H9 (cell line): ENCODE results near the gene CENPB. TPM values are rescaled to one million over a fixed set of nuclear protein-coding genes. Genes with fewer than 3 reads are reported as not detected.

Experiments
- DNase-seq: peaks from one replicate; pipeline ENCODE4 v3.0.0-alpha.2; 2017
- H2AFZ ChIP-seq: one replicate; pipeline ENCODE4 v1.6.1; 2013; ENCODE audit warnings: mild to moderate bottlenecking, low read length, control low read depth, moderate library complexity
- H2AK5ac ChIP-seq: 2 replicates; pipeline ENCODE4 v1.6.1; 2013; ENCODE audit warnings: low read length, control low read depth, mixed read lengths; ENCODE audit not compliant: insufficient read length
- H2BK120ac ChIP-seq: one replicate; pipeline ENCODE4 v1.6.1; 2013; ENCODE audit warnings: low read depth, mild to moderate bottlenecking, low read length, control low read depth, inconsistent platforms; ENCODE audit not compliant: poor library complexity, severe bottlenecking
- H2BK12ac ChIP-seq: 2 replicates; pipeline ENCODE4 v1.6.1; 2013; ENCODE audit warnings: low read length, control low read depth, mixed read lengths, low read depth; ENCODE audit not compliant: insufficient read length
- H2BK15ac ChIP-seq: 2 replicates; pipeline ENCODE4 v1.6.1; 2013; ENCODE audit warnings: low read depth, low read length, control low read depth
- H2BK20ac ChIP-seq: one replicate; pipeline ENCODE4 v1.6.1; 2013; ENCODE audit warnings: low read depth, mild to moderate bottlenecking, low read length, control low read depth, inconsistent platforms; ENCODE audit not compliant: poor library complexity, severe bottlenecking
- H2BK5ac ChIP-seq: 2 replicates; pipeline ENCODE4 v1.6.1; 2013; ENCODE audit warnings: low read length, control low read depth, mixed read lengths; ENCODE audit not compliant: insufficient read length
- H3K14ac ChIP-seq: 2 replicates; pipeline ENCODE4 v1.6.1; 2013; ENCODE audit warnings: low read length, control low read depth; ENCODE audit not compliant: insufficient read depth
- H3K18ac ChIP-seq: 2 replicates; pipeline ENCODE4 v1.6.1; 2013; ENCODE audit warnings: low read depth, mild to moderate bottlenecking, mixed read lengths, low read length, control low read depth; ENCODE audit not compliant: insufficient read length
- H3K23ac ChIP-seq: 2 replicates; pipeline ENCODE4 v1.6.1; 2013; ENCODE audit warnings: low read length, control low read depth, mixed read lengths, low read depth; ENCODE audit not compliant: insufficient read length
- H3K23me2 ChIP-seq: 2 replicates; pipeline ENCODE4 v1.6.1; 2013; ENCODE audit warnings: low read depth, mild to moderate bottlenecking, mixed read lengths, low read length, control low read depth; ENCODE audit not compliant: insufficient read length, poor library complexity, severe bottlenecking
- H3K27ac ChIP-seq: 2 replicates; pipeline ENCODE4 v1.5.1; 2013; ENCODE audit warnings: low read length, control low read depth, mixed read lengths, low read depth; ENCODE audit not compliant: insufficient read length
- H3K27me3 ChIP-seq: 2 replicates; pipeline ENCODE4 v1.6.1; 2013; ENCODE audit warnings: low read length, control low read depth, inconsistent platforms; ENCODE audit not compliant: insufficient read depth
- H3K4ac ChIP-seq: 2 replicates; pipeline ENCODE4 v1.6.1; 2013; ENCODE audit warnings: low read depth, mild to moderate bottlenecking, control low read depth, inconsistent platforms, low read length, moderate library complexity
- H3K4me1 ChIP-seq: 2 replicates; pipeline ENCODE4 v1.6.1; 2013; ENCODE audit warnings: low read length, control low read depth, inconsistent platforms; ENCODE audit not compliant: insufficient read depth
- H3K4me2 ChIP-seq: 2 replicates; pipeline ENCODE4 v1.6.1; 2013; ENCODE audit warnings: low read length, control low read depth, mixed read lengths; ENCODE audit not compliant: insufficient read length, insufficient read depth
- H3K56ac ChIP-seq: 2 replicates; pipeline ENCODE4 v1.6.1; 2013; ENCODE audit warnings: low read depth, mild to moderate bottlenecking, mixed read lengths, low read length, control low read depth; ENCODE audit not compliant: insufficient read length
- H3K79me1 ChIP-seq: 2 replicates; pipeline ENCODE4 v1.6.1; 2013; ENCODE audit warnings: low read depth, mild to moderate bottlenecking, moderate library complexity, low read length, control low read depth, inconsistent platforms; ENCODE audit not compliant: insufficient read depth, poor library complexity, severe bottlenecking
- H3K79me2 ChIP-seq: 2 replicates; pipeline ENCODE4 v1.6.1; 2013; ENCODE audit warnings: low read length, control low read depth, inconsistent platforms; ENCODE audit not compliant: insufficient read depth
- H3K9ac ChIP-seq: 2 replicates; pipeline ENCODE4 v1.6.1; 2013; ENCODE audit warnings: low read length, control low read depth, mixed read lengths; ENCODE audit not compliant: insufficient read length; ENCODE audit errors: extremely low read depth
- H3K9me3 ChIP-seq: one replicate; pipeline ENCODE4 v1.6.1; 2013; ENCODE audit warnings: low read depth, low read length, inconsistent platforms; ENCODE audit not compliant: control insufficient read depth
- H3T11ph ChIP-seq: one replicate; pipeline ENCODE4 v1.6.1; 2013; ENCODE audit warnings: mild to moderate bottlenecking, low read length, control low read depth, inconsistent platforms
- H4K20me1 ChIP-seq: one replicate; pipeline ENCODE4 v1.6.1; 2013; ENCODE audit not compliant: control insufficient read depth, insufficient read length, insufficient read depth
- H4K5ac ChIP-seq: 2 replicates; pipeline ENCODE4 v1.6.1; 2013; ENCODE audit warnings: low read depth, mild to moderate bottlenecking, mixed read lengths, low read length, control low read depth; ENCODE audit not compliant: insufficient read length
- H4K8ac ChIP-seq: replicated peaks from 2 replicates; pipeline ENCODE4 v1.6.1; 2013; ENCODE audit warnings: low read length, control low read depth, mixed read lengths, low read depth; ENCODE audit not compliant: insufficient read length
- H4K91ac ChIP-seq: 2 replicates; pipeline ENCODE4 v1.6.1; 2013; ENCODE audit warnings: low read depth, mild to moderate bottlenecking, moderate library complexity, mixed read lengths, low read length, control low read depth; ENCODE audit not compliant: insufficient read length
- H3K27ac Mint-ChIP-seq, 3 experiments: 2 replicates in 2 of 3; 3 replicates in 1 of 3; pipeline ENCODE4 v1.8.0; 2020 to 2021; ENCODE audit warnings: mixed read lengths in 3 of 3, mild to moderate bottlenecking in 1 of 3, moderate library complexity in 1 of 3
- H3K27me3 Mint-ChIP-seq: 2 replicates; pipeline ENCODE4 v1.8.0; 2021; ENCODE audit warnings: low read depth, mild to moderate bottlenecking, moderate library complexity, mixed read lengths
- H3K36me3 Mint-ChIP-seq, 3 experiments: 2 replicates in 2 of 3; 3 replicates in 1 of 3; pipeline ENCODE4 v1.8.0; 2020 to 2021; ENCODE audit warnings: low read depth in 3 of 3, mixed read lengths in 3 of 3; ENCODE audit not compliant: insufficient read depth in 1 of 3
- H3K4me1 Mint-ChIP-seq, 2 experiments: 2 replicates each; pipeline ENCODE4 v1.8.0; 2020; ENCODE audit warnings: mixed read lengths in 2 of 2
- H3K4me3 Mint-ChIP-seq, 2 experiments: 2 replicates in 1 of 2; 3 replicates in 1 of 2; pipeline ENCODE4 v1.8.0; 2020 to 2021; ENCODE audit warnings: mild to moderate bottlenecking in 2 of 2, mixed read lengths in 2 of 2, moderate library complexity in 1 of 2
- H3K9me3 Mint-ChIP-seq, 2 experiments: 2 replicates in 1 of 2; 3 replicates in 1 of 2; pipeline ENCODE4 v1.8.0; 2020; ENCODE audit warnings: mild to moderate bottlenecking in 2 of 2, mixed read lengths in 2 of 2, moderate library complexity in 1 of 2
- CTCF ChIP-seq: fragments of 200-600 bp; sonication (generic); conservative IDR thresholded peaks from 3 replicates; pipeline ENCODE4 v1.8.0; 2021; ENCODE audit warnings: antibody characterized with exemption, mild to moderate bottlenecking
- WGBS: extraction: QIAGEN DNeasy Blood & Tissue Kit; methylation state at CpG from one replicate; pipeline ENCODE4 v1.1.7; 2013; ENCODE audit warnings: missing lambda C conversion rate, low lambda C conversion rate, mixed read lengths; ENCODE audit not compliant: insufficient read length; ENCODE audit errors: extremely low coverage; 5-methylcytosine and 5-hydroxymethylcytosine counted together
- total RNA-seq: library from RNA; stranded (reverse); gene quantifications from 2 replicates; pipeline ENCODE4 v1.2.1, GENCODE V29; 2021

The CENPB gene
- total RNA-seq, 1 experiment from 2014 or later, result 63.1 TPM

DNA sequence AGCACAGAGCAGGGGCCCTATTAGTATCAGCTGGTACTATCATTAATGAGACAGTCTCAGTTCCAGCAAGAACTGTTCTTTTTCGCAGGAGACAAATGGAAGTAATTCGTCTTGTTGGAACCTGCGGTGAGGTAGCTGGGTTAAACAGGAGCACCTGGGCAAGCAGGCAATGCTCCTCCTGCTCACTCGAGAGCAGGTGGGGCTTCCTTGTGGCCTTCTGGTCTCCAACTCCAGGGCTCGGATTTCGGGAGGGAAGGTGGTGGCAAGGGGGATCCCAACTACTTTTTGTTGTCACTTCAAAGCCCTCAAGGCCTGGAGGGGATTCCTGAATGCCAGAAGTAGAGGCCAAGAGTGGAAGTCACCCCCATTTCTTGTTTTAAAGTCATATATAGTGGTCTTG is 3.9 kb downstream of the CENPB start:
- H3K27me3 Mint-ChIP-seq, result peaks cover 32% of the 10 kb centered on the region
- Histone ChIP-seq H2AK5ac (no peak overlapping the region), H2BK5ac (no peak overlapping the region), H4K8ac (no peak overlapping the region), H3K18ac (no peak overlapping the region), H2AFZ (no peak overlapping the region), H3K23me2 (peaks cover 16% of the 10 kb centered on the region), H3K79me1 (no peaks in the 10 kb centered on the region), H3K56ac (no peak overlapping the region), H3K14ac (no peak overlapping the region), H2BK12ac (no peak overlapping the region), H3K4ac (no peak overlapping the region), H3K9ac (no peak overlapping the region), H3K9me3 (no peaks in the 10 kb centered on the region), H3K4me1 (no peaks in the 10 kb centered on the region), H3K23ac (no peak overlapping the region), H2BK120ac (no peak overlapping the region), H4K91ac (no peak overlapping the region), H3K27ac (no peak overlapping the region), H3T11ph (no peak overlapping the region), H4K5ac (no peak overlapping the region), H3K27me3 (peaks cover 2% of the 10 kb centered on the region; the same call in 1 of the 2 replicates), H4K20me1 (no peaks in the 10 kb centered on the region), H2BK15ac (no peak overlapping the region), H3K4me2 (no peak overlapping the region), H3K79me2 (no peaks in the 10 kb centered on the region), H2BK20ac (no peak overlapping the region)
- no peaks in the 10 kb centered on the region for H3K9me3 Mint-ChIP-seq
- TF ChIP-seq CTCF, result no peak
- H3K4me3 Mint-ChIP-seq, result peak overlapping the region in 1 of 2 experiments; percentile 46; a peak in 2 of 5 replicates
- WGBS, result no CpG with 5 or more reads among the region's 6 CpGs
- 0 out of 7 replicates have a peak overlapping the region, but pooled peaks of 1 of the 3 experiments have one; percentile 23 for H3K27ac Mint-ChIP-seq
- H3K4me1 Mint-ChIP-seq, result peaks cover 24 to 37% of the 10 kb centered on the region in 2 experiments
- peaks cover 5 to 12% (median 8%) of the 10 kb centered on the region in 3 experiments for H3K36me3 Mint-ChIP-seq
- DNase-seq, result no peak
